ENCODE data around the gene PPP6C. TPM values are rescaled to one million over a fixed set of nuclear protein-coding genes. Genes with fewer than 3 reads are reported as not detected.
A peak's percentile ranks its signal among the peaks of the same experiment; 100 is the strongest.

Gene PPP6C
- total and polyA plus RNA-seq, 2 experiments from 2014 or later, result 31.9 to 46.4 TPM

DNA sequence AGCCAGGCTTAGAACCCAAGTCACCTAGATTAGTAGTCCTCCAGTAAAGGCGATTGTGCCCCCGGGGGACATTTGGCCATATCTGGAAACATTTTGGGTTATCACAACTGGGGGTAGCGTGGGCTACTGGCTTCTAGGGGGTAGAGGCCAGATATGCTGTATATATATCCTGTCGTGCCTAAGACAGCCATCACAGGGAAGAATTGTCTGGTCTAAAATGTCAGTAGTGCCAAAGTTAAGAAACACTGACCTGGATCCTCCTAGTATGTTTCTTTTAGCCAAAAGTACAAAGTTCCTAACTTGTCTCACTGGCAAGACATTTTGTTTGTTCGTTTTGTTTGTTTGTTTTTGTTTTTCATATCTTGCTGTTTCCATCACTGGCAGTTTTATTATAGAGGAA, 24.6 kb upstream of the PPP6C start (continued):
- TF ChIP-seq ZNF462 (CRISPR knock-in tag; IDR thresholded peaks at IDR 0.05), result no peak
- no peak for TF ChIP-seq NANOG (IDR thresholded peaks at IDR 0.05; ENCODE audit: borderline replicate concordance)

GRCh38 chr9:125204477-125204876, 14.9 kb upstream of the PPP6C start:
- H3K36me3 Mint-ChIP-seq (ENCODE audit: low read depth), result peaks cover 41% of the 10 kb centered on the region

More at GRCh38 chr9:125204477-125204876, 14.9 kb upstream of the PPP6C start:
- no peak for ATAC-seq
- Mint-ChIP-seq H3K4me1 (peaks cover 7% of the 10 kb centered on the region), H3K4me3 (no peak overlapping the region), H3K9me3 (no peaks in the 10 kb centered on the region), H3K27me3 (ENCODE audit: insufficient read depth, low read depth, poor library complexity) (peaks cover 8% of the 10 kb centered on the region), H3K27ac (peak overlapping the region; percentile 42; the same call in 1 of the 2 replicates)
- Histone ChIP-seq H3F3A (replicated peaks; ENCODE audit: low read depth) (peaks cover 5% of the 10 kb centered on the region; the same call in 1 of the 2 replicates), H3K36me3 (ENCODE audit: insufficient read depth) (peaks cover 8% of the 10 kb centered on the region), H4K20me1 (replicated peaks; ENCODE audit: insufficient read depth) (no peaks in the 10 kb centered on the region; the same call in 1 of the 2 replicates), H3K4me2 (no peak overlapping the region), H2AFZ (no peak overlapping the region), H3K4me3 (no peak overlapping the region), H3K9me2 (ENCODE audit: insufficient read depth) (no peaks in the 10 kb centered on the region), H3K4me1 (ENCODE audit: insufficient read depth) (peaks cover 7% of the 10 kb centered on the region), H3K79me2 (replicated peaks; ENCODE audit: insufficient read depth) (peaks cover 9% of the 10 kb centered on the region; the same call in 1 of the 2 replicates), H3K27ac (ENCODE audit: low read depth) (no peak overlapping the region), H3K27me3 (ENCODE audit: insufficient read depth) (no peaks in the 10 kb centered on the region)
- TF ChIP-seq EZH2phosphoT487 (IDR thresholded peaks at IDR 0.05; ENCODE audit: unreplicated experiment) (no peak), CTCF (conservative IDR thresholded peaks at IDR 0.05; ENCODE audit: low read depth in 2 of 2) (no peak), ETS1 (IDR thresholded peaks at IDR 0.05) (no peak), EZH2 (IDR thresholded peaks at IDR 0.05; ENCODE audit: low read depth, unreplicated experiment) (no peak)
- no peak for DNase-seq (ENCODE audit: low spot score)
